ENCODE data around the gene SLC5A5. TPM values are rescaled to one million over a fixed set of nuclear protein-coding genes. Genes with fewer than 3 reads are reported as not detected.

Gene SLC5A5
- total and polyA plus RNA-seq, 3 experiments from 2014 or later, result 0.33 to 1.7 (median 1.2) TPM

DNA sequence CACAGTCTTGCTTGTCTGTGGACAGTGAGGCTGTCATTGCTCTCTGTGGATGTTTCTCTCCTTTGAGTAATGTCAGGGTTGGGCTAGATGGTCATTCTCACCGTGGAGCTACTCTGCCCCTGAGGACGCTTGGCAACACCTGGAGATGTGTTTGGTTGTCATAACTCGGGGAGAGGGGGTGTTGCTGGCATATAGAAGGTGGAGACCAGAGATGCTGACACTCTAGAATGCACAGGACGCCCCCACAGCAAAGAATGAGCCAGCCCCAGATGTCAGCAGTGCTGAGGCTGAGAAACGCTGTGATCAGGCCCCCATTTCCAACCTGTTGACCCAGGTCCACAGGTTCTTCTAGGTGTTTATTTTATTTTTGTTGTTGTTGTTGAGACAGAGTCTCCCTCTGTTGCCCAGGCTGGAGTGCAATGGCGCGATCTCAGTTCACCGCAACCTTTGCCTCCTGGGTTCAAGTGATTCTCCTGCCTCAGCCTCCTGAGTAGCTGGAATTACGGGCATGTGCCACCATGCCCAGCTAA is 65.7 kb downstream of the SLC5A5 start:
- H3K4me3 ChIP-seq (ENCODE audit: low read length), result no peak overlapping the region
- Mint-ChIP-seq H3K9me3 (no peaks in the 10 kb centered on the region), H3K27ac (no peak overlapping the region), H3K27me3 (no peaks in the 10 kb centered on the region), H3K36me3 (peaks cover 0 to 37% (median 2%) of the 10 kb centered on the region in 3 donors), H3K4me3 (no peak overlapping the region), H3K4me1 (peaks cover 11 to 26% (median 12%) of the 10 kb centered on the region in 3 donors)
- no peaks in the 10 kb centered on the region for H3K27me3 ChIP-seq (ENCODE audit: insufficient read depth, low read length, poor library complexity, severe bottlenecking)
- no peaks in the 10 kb centered on the region for H3K9me3 ChIP-seq (ENCODE audit: low read length)
- H3K27ac ChIP-seq (ENCODE audit: low read depth, low read length), result no peak overlapping the region
- no peak for DNase-seq
- peaks cover 8% of the 10 kb centered on the region for H3K4me1 ChIP-seq (ENCODE audit: insufficient read depth, low read length)
- POLR2A ChIA-PET, result interaction anchor here (1.2 to 2.6 kb wide), 2 partner anchors 60 to 63 kb away, joined by 3 to 13 read pairs; no protein-coding TSS in a partner anchor
- CTCF ChIA-PET, result interaction anchor here (1.2 to 9.9 kb wide), 16 partner anchors 9 to 173 kb away, joined by 3 to 213 read pairs (median 8); partner anchors contain the start of gene RPL18A
- no peaks in the 10 kb centered on the region for H3K36me3 ChIP-seq (ENCODE audit: insufficient read depth, low read length)

DNA sequence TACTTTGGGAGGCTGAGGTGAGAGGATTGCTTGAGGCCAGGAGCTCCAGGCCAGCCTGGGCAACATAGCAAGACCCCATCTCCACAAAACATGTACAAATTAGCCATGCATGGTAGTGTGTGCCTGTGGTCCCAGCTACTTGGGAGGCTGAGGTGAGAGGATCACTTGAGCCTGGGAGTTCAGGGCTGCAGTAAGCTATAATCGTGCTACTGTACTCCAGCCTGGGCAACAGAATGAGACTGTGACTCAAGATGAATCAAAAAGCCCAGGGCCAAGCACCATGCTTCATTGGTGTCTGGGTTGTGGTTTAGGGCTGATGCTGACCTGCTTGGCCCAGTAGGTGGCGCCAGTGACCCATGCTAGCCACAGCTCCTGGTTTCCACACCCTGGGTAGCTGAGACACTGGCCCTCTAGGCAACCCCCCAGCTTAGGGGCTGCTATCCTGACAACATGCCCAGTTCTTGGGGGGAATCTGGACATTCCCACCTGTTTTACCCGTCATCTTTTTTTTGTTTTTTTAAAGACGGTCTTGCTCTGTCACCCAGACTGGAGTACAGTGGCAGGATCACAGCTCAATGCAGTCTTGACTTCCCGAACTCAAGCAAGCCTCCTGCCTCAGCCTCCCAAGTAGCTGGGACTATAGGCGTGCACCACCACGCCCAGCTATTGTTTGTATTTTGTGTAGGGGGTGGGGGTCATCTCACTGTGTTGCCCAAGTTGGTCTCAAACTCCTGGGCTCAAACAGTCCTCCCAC is 66.5 kb downstream of the SLC5A5 start:
- Mint-ChIP-seq H3K4me3 (peak overlapping the region in 1 of 7 donors; percentile 26), H3K27me3 (no peaks in the 10 kb centered on the region), H3K4me1 (peaks cover 7 to 17% (median 10%) of the 10 kb centered on the region in 3 donors), H3K9me3 (no peaks in the 10 kb centered on the region), H3K36me3 (peaks cover 0 to 35% (median 2%) of the 10 kb centered on the region in 3 donors), H3K27ac (peak overlapping the region in 2 of 8 donors; percentile 65 to 73)
- ChIA-PET CTCF (interaction anchor here (0.6 to 9.9 kb wide), 20 partner anchors 8 to 219 kb away, joined by 3 to 201 read pairs (median 4); partner anchors contain the start of genes MAP1S and RPL18A), POLR2A (interaction anchor here (0.6 to 2.6 kb wide), 4 partner anchors 59 to 508 kb away, joined by 3 to 13 read pairs (median 6); partner anchors contain the start of gene RPL18A)
- Histone ChIP-seq H3K9me3 (ENCODE audit: low read length) (no peaks in the 10 kb centered on the region), H3K27me3 (ENCODE audit: insufficient read depth, low read length, poor library complexity, severe bottlenecking) (no peaks in the 10 kb centered on the region), H3K27ac (ENCODE audit: low read depth, low read length) (no peak overlapping the region), H3K4me3 (ENCODE audit: low read length) (no peak overlapping the region), H3K36me3 (ENCODE audit: insufficient read depth, low read length) (no peaks in the 10 kb centered on the region), H3K4me1 (ENCODE audit: insufficient read depth, low read length) (peaks cover 6% of the 10 kb centered on the region)
- DNase-seq, result peak; percentile 71 to 86 (median 76)

DNA sequence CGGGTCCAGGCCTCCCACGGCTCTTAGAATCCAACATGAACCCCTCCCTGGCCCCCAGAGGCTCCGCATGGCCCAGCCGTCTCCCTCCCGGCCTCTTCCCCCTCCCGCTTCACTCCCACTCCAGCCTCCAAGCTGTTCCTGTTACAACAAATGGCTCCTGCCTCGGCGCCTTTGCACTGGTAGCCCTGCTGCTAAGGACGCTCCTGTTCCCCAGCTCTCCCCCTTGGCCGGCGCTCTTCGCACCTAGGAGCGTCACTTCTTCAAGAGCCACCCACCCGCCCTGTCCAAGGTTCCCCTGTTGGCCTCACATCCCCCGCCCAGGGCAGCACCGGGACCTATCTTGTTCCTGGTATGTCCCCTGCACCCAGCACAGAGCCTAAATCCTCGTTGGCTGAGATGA is 70.4 kb downstream of the SLC5A5 start:
- Mint-ChIP-seq H3K4me1 (peaks cover 11 to 12% (median 12%) of the 10 kb centered on the region in 3 donors), H3K27me3 (no peaks in the 10 kb centered on the region), H3K36me3 (peaks cover 0 to 40% (median 2%) of the 10 kb centered on the region in 3 donors), H3K27ac (no peak overlapping the region), H3K9me3 (no peaks in the 10 kb centered on the region), H3K4me3 (no peak overlapping the region)
- Histone ChIP-seq H3K36me3 (ENCODE audit: insufficient read depth, low read length) (no peaks in the 10 kb centered on the region), H3K9me3 (ENCODE audit: low read length) (no peaks in the 10 kb centered on the region), H3K4me3 (ENCODE audit: low read length) (no peak overlapping the region), H3K27ac (ENCODE audit: low read depth, low read length) (no peak overlapping the region), H3K27me3 (ENCODE audit: insufficient read depth, low read length, poor library complexity, severe bottlenecking) (no peaks in the 10 kb centered on the region), H3K4me1 (ENCODE audit: insufficient read depth, low read length) (peaks cover 4% of the 10 kb centered on the region)
- ChIA-PET POLR2A (no interaction called here), CTCF (interaction anchor here (1.0 kb wide), 2 partner anchors 10 to 55 kb away, joined by 4 to 7 read pairs; partner anchors contain the start of gene CCDC124)
- no peak for DNase-seq

DNA sequence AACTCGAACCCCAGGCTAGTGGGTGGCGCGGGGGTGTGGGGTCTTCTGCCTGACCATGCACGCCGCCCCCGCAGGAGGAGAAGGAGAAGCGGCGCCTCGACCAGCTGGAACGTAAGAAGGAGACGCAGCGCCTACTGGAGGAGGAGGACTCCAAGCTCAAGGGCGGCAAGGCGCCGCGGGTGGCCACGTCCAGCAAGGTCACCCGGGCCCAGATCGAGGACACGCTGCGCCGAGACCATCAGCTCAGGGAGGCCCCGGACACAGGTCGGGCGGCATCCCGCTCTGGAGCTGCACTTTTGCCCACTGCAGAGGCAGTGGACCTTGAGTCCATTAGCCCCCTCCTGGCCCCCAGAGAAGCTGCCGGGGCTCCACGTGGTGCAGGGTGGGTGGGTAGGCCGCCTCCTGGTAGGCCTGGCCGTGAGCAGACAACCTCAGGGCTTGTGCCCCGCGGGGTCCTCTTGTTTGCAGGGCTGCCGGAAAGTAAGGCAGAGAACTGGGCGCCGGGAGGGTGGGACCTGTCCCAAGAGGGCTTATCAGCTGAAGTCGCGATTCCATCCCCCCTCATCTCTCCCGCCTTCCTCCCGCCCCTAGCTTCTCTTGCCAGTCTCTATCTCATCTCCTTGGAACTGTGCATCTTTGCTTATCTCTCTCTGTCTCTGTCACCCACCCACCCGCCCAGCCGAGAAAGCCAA is 71.0 kb downstream of the SLC5A5 start:
- Mint-ChIP-seq H3K9me3 (no peaks in the 10 kb centered on the region), H3K27me3 (no peaks in the 10 kb centered on the region), H3K27ac (no peak overlapping the region), H3K4me1 (peaks cover 14 to 16% (median 16%) of the 10 kb centered on the region in 3 donors), H3K4me3 (no peak overlapping the region), H3K36me3 (peaks cover 0 to 38% (median 0%) of the 10 kb centered on the region in 3 donors)
- Histone ChIP-seq H3K27ac (ENCODE audit: low read depth, low read length) (peak overlapping the region; percentile 43), H3K4me3 (ENCODE audit: low read length) (no peak overlapping the region), H3K36me3 (ENCODE audit: insufficient read depth, low read length) (no peaks in the 10 kb centered on the region), H3K4me1 (ENCODE audit: insufficient read depth, low read length) (peaks cover 7% of the 10 kb centered on the region), H3K27me3 (ENCODE audit: insufficient read depth, low read length, poor library complexity, severe bottlenecking) (no peaks in the 10 kb centered on the region), H3K9me3 (ENCODE audit: low read length) (no peaks in the 10 kb centered on the region)
- DNase-seq, result no peak
- ChIA-PET CTCF (interaction anchor here (1.0 to 1.2 kb wide), 3 partner anchors 10 to 116 kb away, joined by 4 to 7 read pairs (median 5); partner anchors contain the start of gene CCDC124), POLR2A (no interaction called here)

DNA sequence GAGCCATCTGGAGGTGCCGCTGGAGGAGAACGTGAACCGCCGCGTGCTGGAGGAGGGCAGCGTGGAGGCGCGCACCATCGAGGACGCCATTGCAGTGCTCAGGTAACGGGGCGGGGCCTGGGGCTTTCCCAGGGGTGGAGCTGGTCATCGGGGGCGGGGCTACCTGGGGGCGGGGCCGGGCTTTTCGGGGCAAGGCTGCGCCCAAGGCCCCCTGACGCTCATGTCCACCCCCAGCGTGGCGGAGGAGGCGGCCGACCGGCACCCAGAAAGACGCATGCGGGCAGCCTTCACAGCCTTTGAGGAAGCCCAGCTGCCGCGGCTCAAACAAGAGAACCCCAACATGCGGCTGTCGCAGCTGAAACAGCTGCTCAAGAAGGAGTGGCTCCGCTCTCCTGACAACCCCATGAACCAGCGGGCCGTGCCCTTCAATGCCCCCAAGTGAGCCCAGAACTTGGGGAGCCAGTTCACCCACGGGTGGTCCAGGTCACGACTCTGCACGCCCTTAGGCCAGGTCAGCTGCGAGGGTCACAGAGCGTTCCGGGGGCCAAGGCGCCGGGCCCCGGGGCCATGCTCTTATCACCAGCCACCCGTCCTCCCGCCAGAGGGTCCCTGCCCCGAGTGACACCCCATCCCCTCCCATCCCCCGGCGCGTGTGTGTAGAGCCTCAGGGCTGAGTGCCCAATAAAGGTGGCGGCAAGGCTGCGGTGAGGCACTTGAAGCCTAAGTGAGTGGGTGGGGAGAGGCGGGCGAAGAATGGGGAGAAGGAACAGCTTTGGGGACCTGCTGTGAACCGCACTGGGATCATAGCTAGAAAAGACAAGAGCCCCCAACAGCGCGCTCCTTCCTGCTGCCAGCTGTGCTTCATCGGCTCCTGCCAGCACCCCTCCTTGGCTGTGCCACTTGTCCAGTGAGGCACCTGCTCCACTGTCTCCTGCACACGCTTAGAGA is 71.8 kb downstream of the SLC5A5 start:
- Mint-ChIP-seq H3K4me3 (no peak overlapping the region), H3K27me3 (no peaks in the 10 kb centered on the region), H3K4me1 (peaks cover 12 to 16% (median 13%) of the 10 kb centered on the region in 3 donors), H3K27ac (peak overlapping the region in 2 of 8 donors; percentile 47 to 100), H3K36me3 (peaks cover 0 to 35% (median 0%) of the 10 kb centered on the region in 3 donors), H3K9me3 (no peaks in the 10 kb centered on the region)
- Histone ChIP-seq H3K4me3 (ENCODE audit: low read length) (no peak overlapping the region), H3K36me3 (ENCODE audit: insufficient read depth, low read length) (no peaks in the 10 kb centered on the region), H3K27ac (ENCODE audit: low read depth, low read length) (no peak overlapping the region), H3K27me3 (ENCODE audit: insufficient read depth, low read length, poor library complexity, severe bottlenecking) (no peaks in the 10 kb centered on the region), H3K4me1 (ENCODE audit: insufficient read depth, low read length) (peaks cover 8% of the 10 kb centered on the region), H3K9me3 (ENCODE audit: low read length) (no peaks in the 10 kb centered on the region)
- CTCF ChIA-PET, result interaction anchor here (0.7 to 1.5 kb wide), 3 partner anchors 12 to 115 kb away, joined by 4 to 5 read pairs (median 4); no protein-coding TSS in a partner anchor
- POLR2A ChIA-PET, result no interaction called here
- DNase-seq, result no peak

DNA sequence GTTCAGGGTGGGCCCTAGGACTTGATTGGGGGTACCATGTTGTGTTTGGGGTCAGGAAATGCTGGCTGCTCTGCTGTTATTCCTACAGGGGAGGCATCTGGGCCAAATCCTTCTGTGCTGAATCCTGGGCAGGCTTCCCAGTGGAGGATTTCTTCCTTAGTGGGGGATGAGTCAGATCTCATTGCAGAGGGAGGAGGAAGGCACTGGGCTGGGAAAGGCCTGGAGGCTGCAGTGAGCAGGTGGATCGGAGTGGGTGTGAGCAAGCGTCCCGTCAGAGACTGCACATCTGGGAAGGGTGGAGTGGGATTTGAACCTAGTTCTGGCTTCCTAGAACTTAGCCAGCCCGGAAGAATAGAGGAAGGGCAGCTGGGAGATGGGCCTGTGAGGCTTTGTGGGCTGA is 72.6 kb downstream of the SLC5A5 start:
- Histone ChIP-seq H3K9me3 (ENCODE audit: low read length) (no peaks in the 10 kb centered on the region), H3K4me3 (ENCODE audit: low read length) (no peak overlapping the region), H3K27ac (ENCODE audit: low read depth, low read length) (no peak overlapping the region), H3K4me1 (ENCODE audit: insufficient read depth, low read length) (peaks cover 15% of the 10 kb centered on the region), H3K36me3 (ENCODE audit: insufficient read depth, low read length) (no peaks in the 10 kb centered on the region), H3K27me3 (ENCODE audit: insufficient read depth, low read length, poor library complexity, severe bottlenecking) (peaks cover 4% of the 10 kb centered on the region)
- peaks cover 4 to 5% of the 10 kb centered on the region in 2 donors for H3K27me3 Mint-ChIP-seq
- H3K27ac Mint-ChIP-seq, result peak overlapping the region in 3 of 8 donors; percentile 19 to 100 (median 38)
- H3K4me1 Mint-ChIP-seq, result peaks cover 18 to 23% (median 20%) of the 10 kb centered on the region in 3 donors
- H3K9me3 Mint-ChIP-seq, result no peaks in the 10 kb centered on the region
- H3K36me3 Mint-ChIP-seq, result peaks cover 0 to 31% (median 0%) of the 10 kb centered on the region in 3 donors
- CTCF ChIA-PET, result interaction anchor here (1.5 to 4.1 kb wide), 2 partner anchors 11 to 52 kb away, joined by 4 to 39 read pairs; no protein-coding TSS in a partner anchor
- POLR2A ChIA-PET, result no interaction called here
- no peak for DNase-seq
- no peak overlapping the region for H3K4me3 Mint-ChIP-seq

Data from CD8-positive, alpha-beta memory T cell (primary cell).